Colonic mucosa (tissue), 4 donors: ENCODE measurements around the gene DPP6. TPM values are rescaled to one million over a fixed set of nuclear protein-coding genes. Genes with fewer than 3 reads are reported as not detected.

ENCODE experiments used
- DNase-seq: peaks from one replicate; pipeline ENCODE4 v3.0.0-alpha.2; 2020
- H3K27ac ChIP-seq: fragments of 200-600 bp; one replicate; pipeline ENCODE4 v1.8.0; 2021
- H3K27me3 ChIP-seq: fragments of 200-600 bp; one replicate; pipeline ENCODE4 v1.8.0; 2021
- H3K36me3 ChIP-seq: fragments of 200-600 bp; one replicate; pipeline ENCODE4 v1.8.0; 2021
- H3K4me1 ChIP-seq: fragments of 200-600 bp; one replicate; pipeline ENCODE4 v1.8.0; 2021; ENCODE audit warnings: mild to moderate bottlenecking
- H3K4me3 ChIP-seq: fragments of 200-600 bp; one replicate; pipeline ENCODE4 v1.8.0; 2021
- H3K9ac ChIP-seq, 2 donors: one replicate each; pipeline ENCODE4 v1.7.0; 2013; ENCODE audit warnings: control low read depth in 2 of 2, low read depth in 2 of 2, low read length in 2 of 2
- H3K9me3 ChIP-seq: fragments of 200-600 bp; one replicate; pipeline ENCODE4 v1.8.0; 2021
- CTCF ChIP-seq: fragments of 200-600 bp; IDR thresholded peaks from one replicate; pipeline ENCODE4 v1.8.0; 2022; ENCODE audit warnings: antibody characterized with exemption, mild to moderate bottlenecking
- intact Hi-C: fragments of 100-400 bp; cut with DNase I; formaldehyde crosslinking; loops from one replicate; pipeline ENCODE4 v1.14.1; 2022
- total RNA-seq, 2 donors: library from RNA; stranded (reverse); fragmentation: NEBNext Ultra II Directional in 1 of 2; extraction: Animal tissue kit (Norgen Biotek cat#: 25700) in 1 of 2; gene quantifications; one replicate each; pipeline ENCODE4 v1.2.1, GENCODE V29; 2021
- donor health status: healthy.
- donor health status: DM: no; HTN: no; CAD: no.
- donor health status: DM: no; HTN: no; CAD: no.

Gene DPP6
- total RNA-seq, 2 donors from 2014 or later = 0.17 to 3.9 TPM

GRCh38 chr7:154568346-154568745 lies 516.1 kb downstream of the DPP6 start:
- H3K4me3 ChIP-seq = no peak overlapping the region
- no peaks in the 10 kb centered on the region for H3K27me3 ChIP-seq
- H3K9ac ChIP-seq = no peak overlapping the region
- intact Hi-C loops = no loop called here
- no peaks in the 10 kb centered on the region for H3K4me1 ChIP-seq
- no peak for TF ChIP-seq CTCF
- no peaks in the 10 kb centered on the region for H3K36me3 ChIP-seq
- DNase-seq = no peak
- no peaks in the 10 kb centered on the region for H3K9me3 ChIP-seq
- H3K27ac ChIP-seq = no peak overlapping the region

- no peaks in the 10 kb centered on the region for H3K9me3 ChIP-seq
- no peak overlapping the region for H3K9ac ChIP-seq
- H3K27me3 ChIP-seq = no peaks in the 10 kb centered on the region
- H3K4me3 ChIP-seq = no peak overlapping the region
- no peak for DNase-seq
- no peaks in the 10 kb centered on the region for H3K36me3 ChIP-seq
- intact Hi-C loops = no loop called here
- no peak for TF ChIP-seq CTCF
- no peak overlapping the region for H3K27ac ChIP-seq
- no peaks in the 10 kb centered on the region for H3K4me1 ChIP-seq
Measured at GRCh38 chr7:154569916-154570315, 517.7 kb downstream of the DPP6 start.

GRCh38 chr7:154571772-154572171 lies 519.6 kb downstream of the DPP6 start:
- intact Hi-C loops = no loop called here
- Histone ChIP-seq H3K36me3 (no peaks in the 10 kb centered on the region), H3K4me1 (no peaks in the 10 kb centered on the region), H3K9me3 (no peaks in the 10 kb centered on the region), H3K9ac (no peak overlapping the region), H3K4me3 (no peak overlapping the region), H3K27me3 (no peaks in the 10 kb centered on the region), H3K27ac (no peak overlapping the region)
- DNase-seq = no peak
- no peak for TF ChIP-seq CTCF

- H3K27me3 ChIP-seq = no peaks in the 10 kb centered on the region
- no peaks in the 10 kb centered on the region for H3K36me3 ChIP-seq
- no peak overlapping the region for H3K27ac ChIP-seq
- no peak for TF ChIP-seq CTCF
- H3K4me1 ChIP-seq = no peaks in the 10 kb centered on the region
- H3K9me3 ChIP-seq = no peaks in the 10 kb centered on the region
- no peak overlapping the region for H3K9ac ChIP-seq
- no peak for DNase-seq
- H3K4me3 ChIP-seq = no peak overlapping the region
- intact Hi-C loops = no loop called here
Measured at GRCh38 chr7:154574235-154574634, 522.0 kb downstream of the DPP6 start.

GRCh38 chr7:154575497-154575896 lies 523.3 kb downstream of the DPP6 start:
- intact Hi-C loops = no loop called here
- no peaks in the 10 kb centered on the region for H3K4me1 ChIP-seq
- H3K27me3 ChIP-seq = no peaks in the 10 kb centered on the region
- no peak overlapping the region for H3K9ac ChIP-seq
- no peaks in the 10 kb centered on the region for H3K9me3 ChIP-seq
- H3K36me3 ChIP-seq = no peaks in the 10 kb centered on the region
- no peak overlapping the region for H3K4me3 ChIP-seq
- no peak for DNase-seq
- TF ChIP-seq CTCF = no peak
- H3K27ac ChIP-seq = no peak overlapping the region

- no peak overlapping the region for H3K9ac ChIP-seq
- no peaks in the 10 kb centered on the region for H3K4me1 ChIP-seq
- intact Hi-C loops = no loop called here
- H3K9me3 ChIP-seq = no peaks in the 10 kb centered on the region
- H3K4me3 ChIP-seq = no peak overlapping the region
- H3K36me3 ChIP-seq = no peaks in the 10 kb centered on the region
- TF ChIP-seq CTCF = no peak
- no peaks in the 10 kb centered on the region for H3K27me3 ChIP-seq
- no peak overlapping the region for H3K27ac ChIP-seq
- DNase-seq = no peak
Measured at GRCh38 chr7:154576604-154577003, 524.4 kb downstream of the DPP6 start.
